Measurements from ENCODE around the gene RHOBTB3.

Gene RHOBTB3

GRCh38 chr5:95717439-95717838 is 13.7 kb upstream of the RHOBTB3 start:
- TF ChIP-seq CSDC2 (CRISPR knock-in tag; IDR thresholded peaks at IDR 0.05) (no peak), CREB5 (CRISPR knock-in tag; IDR thresholded peaks at IDR 0.05; ENCODE audit: low read depth) (no peak), ZNF70 (CRISPR knock-in tag; IDR thresholded peaks at IDR 0.05) (no peak), POU6F1 (CRISPR knock-in tag; IDR thresholded peaks at IDR 0.05; ENCODE audit: borderline replicate concordance, low read depth) (no peak), PPARA (CRISPR knock-in tag; IDR thresholded peaks at IDR 0.05; ENCODE audit: borderline replicate concordance) (no peak), CSRNP3 (CRISPR knock-in tag; IDR thresholded peaks at IDR 0.05) (no peak), ZFP3 (CRISPR knock-in tag; IDR thresholded peaks at IDR 0.05) (no peak), TCF4 (CRISPR knock-in tag; IDR thresholded peaks at IDR 0.05; ENCODE audit: borderline replicate concordance) (no peak), ESRRG (CRISPR knock-in tag; IDR thresholded peaks at IDR 0.05) (no peak), BACH2 (CRISPR knock-in tag; IDR thresholded peaks at IDR 0.05; ENCODE audit: borderline replicate concordance) (no peak), PATZ1 (CRISPR knock-in tag; IDR thresholded peaks at IDR 0.05; ENCODE audit: borderline replicate concordance) (no peak), ZNF8 (CRISPR knock-in tag; IDR thresholded peaks at IDR 0.05) (no peak), TOX (CRISPR knock-in tag; IDR thresholded peaks at IDR 0.05; ENCODE audit: borderline replicate concordance) (no peak), RARB (CRISPR knock-in tag; IDR thresholded peaks at IDR 0.05) (no peak), SNAI2 (CRISPR knock-in tag; IDR thresholded peaks at IDR 0.05) (no peak), ZNF565 (CRISPR knock-in tag; conservative IDR thresholded peaks at IDR 0.05; ENCODE audit: low read depth) (no peak), ISL1 (CRISPR knock-in tag; IDR thresholded peaks at IDR 0.05) (no peak), ARNTL (CRISPR knock-in tag; IDR thresholded peaks at IDR 0.05; ENCODE audit: borderline replicate concordance, low read depth) (no peak)

GRCh38 chr5:95718203-95718602 is 12.9 kb upstream of the RHOBTB3 start:
- no peak for ATAC-seq
- TF ChIP-seq ZC3H10 (CRISPR knock-in tag; IDR thresholded peaks at IDR 0.05) (no peak), CSRNP3 (CRISPR knock-in tag; IDR thresholded peaks at IDR 0.05) (no peak), RARB (CRISPR knock-in tag; IDR thresholded peaks at IDR 0.05) (no peak), TCF4 (CRISPR knock-in tag; IDR thresholded peaks at IDR 0.05; ENCODE audit: borderline replicate concordance) (no peak), OSR1 (CRISPR knock-in tag; IDR thresholded peaks at IDR 0.05) (no peak), ZNF70 (CRISPR knock-in tag; IDR thresholded peaks at IDR 0.05) (no peak), GLIS3 (CRISPR knock-in tag; IDR thresholded peaks at IDR 0.05) (no peak), ISL1 (CRISPR knock-in tag; IDR thresholded peaks at IDR 0.05) (no peak), TOX (CRISPR knock-in tag; IDR thresholded peaks at IDR 0.05; ENCODE audit: borderline replicate concordance) (no peak), BACH2 (CRISPR knock-in tag; IDR thresholded peaks at IDR 0.05; ENCODE audit: borderline replicate concordance) (no peak), ZFP3 (CRISPR knock-in tag; IDR thresholded peaks at IDR 0.05) (no peak), CREB5 (CRISPR knock-in tag; IDR thresholded peaks at IDR 0.05; ENCODE audit: low read depth) (no peak), SNAI2 (CRISPR knock-in tag; IDR thresholded peaks at IDR 0.05) (no peak), ESRRG (CRISPR knock-in tag; IDR thresholded peaks at IDR 0.05) (no peak)

More at GRCh38 chr5:95717439-95717838, 13.7 kb upstream of the RHOBTB3 start:
- no peak for ATAC-seq

All from SK-N-SH treated with all-trans-retinoic acid at 6 μM for 48 hours (cell line).